HEK293 (cell line): Measurements from ENCODE around the gene PDE10A.

Source experiments
- ATF2 ChIP-seq: fragments of 450-650 bp; formaldehyde crosslinking; IDR thresholded peaks from 2 replicates; pipeline ENCODE4 v1.5.1; 2016; ENCODE audit warnings: missing biosample characterization, missing genetic modification characterization, low read depth
- GFI1B ChIP-seq: fragments of 450-650 bp; formaldehyde crosslinking; IDR thresholded peaks from 2 replicates; pipeline ENCODE4 v1.5.1; 2016; ENCODE audit warnings: missing biosample characterization, missing genetic modification characterization
- HOXC10 ChIP-seq: sonication (generic); formaldehyde crosslinking; IDR thresholded peaks from 2 replicates; pipeline ENCODE4 v1.8.1; 2023; ENCODE audit warnings: mild to moderate bottlenecking, missing genetic modification reagents
- OSR2 ChIP-seq: fragments of 450-650 bp; formaldehyde crosslinking; IDR thresholded peaks from 2 replicates; pipeline ENCODE4 v1.5.1; 2016; ENCODE audit warnings: missing biosample characterization, missing genetic modification characterization
- OVOL3 ChIP-seq: fragments of 450-650 bp; formaldehyde crosslinking; IDR thresholded peaks from 2 replicates; pipeline ENCODE4 v1.5.1; 2016; ENCODE audit warnings: missing biosample characterization, missing genetic modification characterization
- SP2 ChIP-seq: fragments of 450-650 bp; formaldehyde crosslinking; IDR thresholded peaks from 2 replicates; pipeline ENCODE4 v1.5.1; 2016; ENCODE audit warnings: missing biosample characterization, missing genetic modification characterization
- YY2 ChIP-seq: fragments of 450-650 bp; formaldehyde crosslinking; IDR thresholded peaks from 2 replicates; pipeline ENCODE4 v1.5.1; 2016; ENCODE audit warnings: missing biosample characterization, missing genetic modification characterization
- ZBTB11 ChIP-seq: fragments of 450-650 bp; formaldehyde crosslinking; conservative IDR thresholded peaks from 2 replicates; pipeline ENCODE4 v1.5.1; 2016; ENCODE audit warnings: low read depth, missing biosample characterization, missing genetic modification characterization
- ZBTB8A ChIP-seq: fragments of 450-650 bp; formaldehyde crosslinking; IDR thresholded peaks from 2 replicates; pipeline ENCODE4 v1.5.1; 2016; ENCODE audit warnings: missing biosample characterization, missing genetic modification characterization
- ZFP41 ChIP-seq: fragments of 450-650 bp; formaldehyde crosslinking; IDR thresholded peaks from 2 replicates; pipeline ENCODE4 v1.5.1; 2016; ENCODE audit warnings: missing biosample characterization, missing genetic modification characterization, borderline replicate concordance
- ZNF112 ChIP-seq: fragments of 450-650 bp; formaldehyde crosslinking; IDR thresholded peaks from 2 replicates; pipeline ENCODE4 v1.5.0; 2017; ENCODE audit warnings: missing biosample characterization, missing genetic modification characterization
- ZNF121 ChIP-seq: fragments of 450-650 bp; formaldehyde crosslinking; IDR thresholded peaks from 2 replicates; pipeline ENCODE4 v1.5.1; 2016; ENCODE audit warnings: missing biosample characterization, missing genetic modification characterization
- ZNF146 ChIP-seq: fragments of 450-650 bp; formaldehyde crosslinking; IDR thresholded peaks from 2 replicates; pipeline ENCODE4 v1.5.1; 2016; ENCODE audit warnings: missing biosample characterization, missing genetic modification characterization
- ZNF174 ChIP-seq: fragments of 450-650 bp; formaldehyde crosslinking; IDR thresholded peaks from 2 replicates; pipeline ENCODE4 v1.5.0; 2017; ENCODE audit warnings: missing biosample characterization, mild to moderate bottlenecking, missing genetic modification characterization
- ZNF18 ChIP-seq: fragments of 450-650 bp; formaldehyde crosslinking; IDR thresholded peaks from 2 replicates; pipeline ENCODE4 v1.5.1; 2016; ENCODE audit warnings: missing biosample characterization, missing genetic modification characterization
- ZNF248 ChIP-seq: fragments of 450-650 bp; formaldehyde crosslinking; IDR thresholded peaks from 2 replicates; pipeline ENCODE4 v1.5.1; 2017; ENCODE audit warnings: missing biosample characterization, missing genetic modification characterization
- ZNF394 ChIP-seq: fragments of 450-650 bp; formaldehyde crosslinking; IDR thresholded peaks from 2 replicates; pipeline ENCODE4 v1.5.1; 2016; ENCODE audit warnings: missing biosample characterization, missing genetic modification characterization, mild to moderate bottlenecking, moderate library complexity, borderline replicate concordance
- ZNF426 ChIP-seq: fragments of 450-650 bp; formaldehyde crosslinking; IDR thresholded peaks from 2 replicates; pipeline ENCODE4 v1.5.1; 2017; ENCODE audit warnings: missing biosample characterization, missing genetic modification characterization, mild to moderate bottlenecking, inconsistent platforms, moderate library complexity
- ZNF449 ChIP-seq: fragments of 450-650 bp; formaldehyde crosslinking; IDR thresholded peaks from 2 replicates; pipeline ENCODE4 v1.5.1; 2017; ENCODE audit warnings: missing biosample characterization, mild to moderate bottlenecking, missing genetic modification characterization, moderate library complexity
- ZNF48 ChIP-seq: fragments of 450-650 bp; formaldehyde crosslinking; IDR thresholded peaks from 2 replicates; pipeline ENCODE4 v1.5.1; 2016; ENCODE audit warnings: missing biosample characterization, missing genetic modification characterization
- ZNF513 ChIP-seq: fragments of 450-650 bp; IDR thresholded peaks from 2 replicates; pipeline ENCODE4 v1.5.1; 2018; ENCODE audit warnings: missing biosample characterization, missing genetic modification characterization
- ZNF555 ChIP-seq: fragments of 450-650 bp; formaldehyde crosslinking; conservative IDR thresholded peaks from 2 replicates; pipeline ENCODE4 v1.5.1; 2017; ENCODE audit warnings: missing biosample characterization, mild to moderate bottlenecking, missing genetic modification characterization, inconsistent platforms
- ZNF654 ChIP-seq: fragments of 450-650 bp; formaldehyde crosslinking; IDR thresholded peaks from 2 replicates; pipeline ENCODE4 v1.5.1; 2016; ENCODE audit warnings: low read depth, missing biosample characterization, missing genetic modification characterization
- ZNF658 ChIP-seq: fragments of 450-650 bp; formaldehyde crosslinking; IDR thresholded peaks from 2 replicates; pipeline ENCODE4; 2016; ENCODE audit warnings: missing biosample characterization, missing genetic modification characterization
- ZNF707 ChIP-seq: fragments of 450-650 bp; formaldehyde crosslinking; IDR thresholded peaks from 2 replicates; pipeline ENCODE4 v1.5.1; 2016; ENCODE audit warnings: missing biosample characterization, missing genetic modification characterization
- ZNF747 ChIP-seq: fragments of 450-650 bp; formaldehyde crosslinking; IDR thresholded peaks from 2 replicates; pipeline ENCODE4 v1.5.1; 2016; ENCODE audit warnings: missing biosample characterization, missing genetic modification characterization
- ZNF76 ChIP-seq: fragments of 450-650 bp; formaldehyde crosslinking; IDR thresholded peaks from 2 replicates; pipeline ENCODE4; 2016; ENCODE audit warnings: low read depth, missing biosample characterization, missing genetic modification characterization, borderline replicate concordance
- ZNF776 ChIP-seq: fragments of 450-650 bp; formaldehyde crosslinking; IDR thresholded peaks from 2 replicates; pipeline ENCODE4 v1.5.0; 2017; ENCODE audit warnings: missing biosample characterization, missing genetic modification characterization, borderline replicate concordance

PDE10A gene

GRCh38 chr6:165573671-165574070 lies 89.4 kb downstream of the PDE10A start (continued):
- TF ChIP-seq ZNF248 (tag by site-specific recombination) (no peak), YY2 (tag by site-specific recombination) (no peak; the same call in 1 of the 2 replicates), ZNF654 (tag by site-specific recombination) (no peak), ZFP41 (tag by site-specific recombination) (no peak), ZNF174 (tag by site-specific recombination) (no peak), ZBTB11 (no peak), ZNF747 (tag by site-specific recombination) (no peak), ZNF121 (tag by site-specific recombination) (0 out of 2 replicates have a peak, but pooled peaks have one; percentile 41), ZNF513 (tag by site-specific recombination) (no peak), ZNF658 (tag by site-specific recombination) (no peak), ZNF76 (tag by site-specific recombination) (0 out of 2 replicates have a peak, but pooled peaks have one; percentile 35), ZNF426 (tag by site-specific recombination) (no peak), OVOL3 (tag by site-specific recombination) (peak; percentile 68; the same call in 1 of the 2 replicates), ZNF48 (tag by site-specific recombination) (no peak), ZNF146 (tag by site-specific recombination) (no peak), GFI1B (tag by site-specific recombination) (no peak), ZNF18 (tag by site-specific recombination) (peak; percentile 84), ZNF776 (tag by site-specific recombination) (no peak), ZNF555 (tag by site-specific recombination) (no peak), HOXC10 (CRISPR knock-in tag) (no peak), SP2 (no peak), ZNF707 (tag by site-specific recombination) (no peak), ZNF112 (tag by site-specific recombination) (no peak), ATF2 (0 out of 2 replicates have a peak, but pooled peaks have one; percentile 7), ZNF449 (peak; percentile 17; the same call in 1 of the 2 replicates), ZBTB8A (no peak), OSR2 (peak; percentile 83), ZNF394 (tag by site-specific recombination) (peak; percentile 51; the same call in 1 of the 2 replicates)
